Mesothelial cell of epicardium (in vitro differentiated cells): Measurements from ENCODE around the gene LONRF3. TPM values are rescaled to one million over a fixed set of nuclear protein-coding genes. Genes with fewer than 3 reads are reported as not detected.

Experiments
- DNase-seq, 2 experiments: peaks; one replicate each; pipeline ENCODE4 v3.0.0; 2021; ENCODE audit warnings: low spot score in 2 of 2; ENCODE audit not compliant: unreplicated experiment in 2 of 2
- H3K27ac Mint-ChIP-seq: 2 replicates; pipeline ENCODE4 v1.8.0; 2021; ENCODE audit warnings: mixed read lengths
- H3K27me3 Mint-ChIP-seq: 2 replicates; pipeline ENCODE4 v1.8.0; 2021; ENCODE audit warnings: low read depth, mixed read lengths
- H3K36me3 Mint-ChIP-seq: 2 replicates; pipeline ENCODE4 v1.8.0; 2021; ENCODE audit warnings: mixed read lengths
- H3K4me1 Mint-ChIP-seq: 2 replicates; pipeline ENCODE4 v1.8.0; 2021; ENCODE audit warnings: mixed read lengths
- H3K4me3 Mint-ChIP-seq: 2 replicates; pipeline ENCODE4 v1.8.0; 2021; ENCODE audit warnings: mild to moderate bottlenecking, moderate library complexity, mixed read lengths
- H3K9me3 Mint-ChIP-seq: 2 replicates; pipeline ENCODE4 v1.8.0; 2021; ENCODE audit warnings: mixed read lengths
- CTCF ChIP-seq: fragments of 200-600 bp; sonication (generic); IDR thresholded peaks from one replicate; pipeline ENCODE4 v1.5.0; 2021; ENCODE audit warnings: antibody characterized with exemption; ENCODE audit not compliant: unreplicated experiment
- total RNA-seq: library from RNA; stranded (reverse); gene quantifications from 3 replicates; pipeline ENCODE4 v1.2.1, GENCODE V29; 2021

LONRF3 gene
- 0.97 to 1.6 TPM (median 1.3 TPM) in 3 replicates for total RNA-seq

GRCh38 chrX:118974088-118974907 lies at the start of gene LONRF3:
Gene LONRF3, plus strand, starts transcription at chrX:118974618. Its CDS starts 163 bp downstream, at chrX:118974781.
- Mint-ChIP-seq H3K4me3 (peak within 1 kb of the TSS; percentile 67), H3K27me3 (peaks cover 91% of the 10 kb centered on the region), H3K36me3 (peaks cover 3% of the 10 kb centered on the region), H3K27ac (no peak within 1 kb of the TSS), H3K9me3 (peaks cover 4% of the 10 kb centered on the region), H3K4me1 (peaks cover 10% of the 10 kb centered on the region)
- no peak for TF ChIP-seq CTCF
- peak in 1 of 2 experiments; percentile 52 for DNase-seq

- peaks cover 22% of the 10 kb centered on the region for H3K9me3 Mint-ChIP-seq
- H3K36me3 Mint-ChIP-seq: no peaks in the 10 kb centered on the region
- H3K27me3 Mint-ChIP-seq: no peaks in the 10 kb centered on the region
- H3K27ac Mint-ChIP-seq: no peak overlapping the region
- no peak overlapping the region for H3K4me3 Mint-ChIP-seq
- no peak for DNase-seq
- H3K4me1 Mint-ChIP-seq: no peaks in the 10 kb centered on the region
- TF ChIP-seq CTCF: no peak
Observed at GRCh38 chrX:118928151-118928550, 46.3 kb upstream of the LONRF3 start.

- no peak for DNase-seq
- Mint-ChIP-seq H3K27me3 (no peaks in the 10 kb centered on the region), H3K4me1 (no peaks in the 10 kb centered on the region), H3K4me3 (no peak overlapping the region), H3K9me3 (peaks cover 32% of the 10 kb centered on the region), H3K36me3 (no peaks in the 10 kb centered on the region), H3K27ac (no peak overlapping the region)
- no peak for TF ChIP-seq CTCF
Observed at GRCh38 chrX:118935352-118935751, 39.1 kb upstream of the LONRF3 start.

- no peaks in the 10 kb centered on the region for H3K4me1 Mint-ChIP-seq
- no peaks in the 10 kb centered on the region for H3K36me3 Mint-ChIP-seq
- H3K9me3 Mint-ChIP-seq: peaks cover 12% of the 10 kb centered on the region
- DNase-seq: no peak
- no peaks in the 10 kb centered on the region for H3K27me3 Mint-ChIP-seq
- TF ChIP-seq CTCF: no peak
- H3K4me3 Mint-ChIP-seq: no peak overlapping the region
- H3K27ac Mint-ChIP-seq: no peak overlapping the region
Observed at GRCh38 chrX:118941147-118941546, 33.3 kb upstream of the LONRF3 start.

GRCh38 chrX:118943102-118943501 lies 31.3 kb upstream of the LONRF3 start:
- DNase-seq: no peak
- TF ChIP-seq CTCF: no peak
- no peak overlapping the region for H3K4me3 Mint-ChIP-seq
- no peaks in the 10 kb centered on the region for H3K4me1 Mint-ChIP-seq
- H3K9me3 Mint-ChIP-seq: peaks cover 7% of the 10 kb centered on the region
- no peak overlapping the region for H3K27ac Mint-ChIP-seq
- H3K36me3 Mint-ChIP-seq: no peaks in the 10 kb centered on the region
- H3K27me3 Mint-ChIP-seq: no peaks in the 10 kb centered on the region
